Measurements from ENCODE around the gene MAP3K5.

MAP3K5 gene

DNA sequence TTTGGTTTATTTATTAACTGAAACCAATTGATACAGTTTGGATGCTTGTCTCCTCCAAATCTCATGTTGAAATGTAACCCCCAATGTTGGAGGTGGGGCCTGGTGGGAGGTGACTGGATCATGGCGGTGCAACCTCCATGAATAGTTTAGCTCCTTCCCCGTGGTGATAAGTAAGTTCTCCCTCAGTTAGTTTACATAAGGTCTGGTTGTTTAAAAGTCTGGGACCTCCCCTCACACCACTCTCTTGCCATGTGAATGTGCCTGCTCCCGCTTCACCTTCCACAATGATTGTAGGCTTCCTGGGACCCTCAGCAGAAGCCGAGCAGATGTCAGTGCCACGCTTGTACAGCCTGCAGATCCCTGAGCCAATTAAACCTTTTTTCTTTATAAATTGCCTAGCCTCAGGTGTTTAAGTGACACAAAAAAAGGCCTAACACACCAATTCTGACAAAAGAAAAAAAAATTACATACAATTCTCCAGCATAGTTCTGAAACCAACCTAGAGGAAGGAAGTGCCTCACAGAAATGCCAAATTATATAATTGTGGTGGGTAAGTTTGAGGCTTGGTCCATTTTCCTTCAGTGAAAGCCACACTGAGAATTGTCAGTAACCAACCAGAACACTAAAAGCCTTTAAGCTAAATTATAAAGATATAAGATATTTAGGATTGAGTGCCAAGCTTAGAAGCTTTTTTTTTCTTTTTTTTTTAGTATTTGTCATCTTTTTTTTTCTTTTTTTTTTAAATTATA is 257.1 kb downstream of the MAP3K5 start:
- DNase-seq = no peak

DNA sequence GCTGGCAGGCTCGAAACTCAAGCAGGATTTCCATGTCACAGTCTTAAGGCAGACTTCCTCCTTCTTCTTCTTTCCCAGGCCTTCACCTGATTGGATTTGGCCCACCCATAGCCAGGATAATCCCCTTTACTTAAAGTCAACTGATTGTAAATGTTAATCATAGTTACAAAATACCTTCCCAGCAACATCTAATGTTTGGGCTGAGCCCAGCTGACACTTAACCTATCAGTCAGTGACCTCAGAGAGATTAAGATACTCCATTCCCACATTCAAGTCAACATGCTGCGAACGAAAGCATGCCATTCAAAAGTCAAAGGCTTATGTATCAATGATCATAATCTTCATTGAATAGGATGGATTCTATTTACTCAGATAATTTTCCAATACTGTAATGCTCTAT is 258.0 kb downstream of the MAP3K5 start:
- DNase-seq = no peak

DNA sequence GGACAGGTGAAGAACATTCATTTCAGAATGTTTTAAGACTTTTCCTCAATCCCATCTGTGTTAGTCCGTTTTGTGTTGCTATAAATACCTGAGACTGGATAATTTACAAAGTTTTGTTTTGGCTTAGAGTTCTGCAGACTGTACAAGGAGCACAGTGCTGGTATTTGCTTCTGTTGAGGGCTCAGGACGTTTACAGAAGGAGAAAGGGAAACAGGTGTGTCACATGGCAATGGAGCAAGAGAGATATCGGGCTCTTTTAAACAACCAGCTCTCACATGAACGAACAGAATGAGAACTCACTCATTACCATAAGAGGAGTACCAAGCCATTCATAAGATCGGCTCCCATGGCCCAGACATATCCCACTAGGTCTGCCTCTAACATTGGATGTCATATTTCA is 258.8 kb downstream of the MAP3K5 start:
- no peak for DNase-seq

DNA sequence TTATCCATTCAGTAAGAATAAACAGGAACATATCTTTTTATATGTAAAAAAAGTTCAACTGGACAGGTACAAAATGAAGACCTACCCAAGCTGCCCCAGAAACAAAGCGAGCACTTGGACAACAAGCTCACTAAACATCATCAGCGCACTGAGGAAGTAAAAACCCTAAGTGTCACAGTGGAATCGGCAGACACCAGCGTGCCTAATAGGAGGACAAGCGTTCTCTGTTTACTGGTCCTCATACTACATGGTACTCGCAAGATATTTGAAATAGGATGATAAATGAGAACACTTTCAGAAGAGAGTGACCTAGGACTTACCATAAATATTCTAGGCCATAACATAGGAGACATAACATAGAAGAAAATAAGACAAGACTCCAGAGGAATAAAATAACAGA is 260.2 kb downstream of the MAP3K5 start:
- DNase-seq = no peak

DNA sequence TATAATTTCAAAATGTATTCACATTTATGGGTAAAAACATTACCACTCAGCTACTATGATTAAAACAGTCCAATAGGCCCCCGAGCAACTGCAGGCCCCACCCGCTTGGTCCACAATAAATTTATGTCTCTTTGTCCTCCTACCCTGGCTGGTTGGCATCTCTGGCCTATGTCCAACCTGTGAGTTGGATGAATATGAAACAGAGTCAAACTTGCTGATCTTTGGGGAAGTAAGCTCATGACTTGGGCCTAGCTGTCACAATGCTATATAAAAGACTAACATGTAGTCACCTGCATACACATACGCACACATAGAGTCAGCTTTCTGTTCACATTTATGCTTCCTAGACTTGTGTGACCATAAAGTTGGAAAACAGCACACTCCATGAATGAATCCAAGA is 262.6 kb downstream of the MAP3K5 start:
- no peak for DNase-seq

DNA sequence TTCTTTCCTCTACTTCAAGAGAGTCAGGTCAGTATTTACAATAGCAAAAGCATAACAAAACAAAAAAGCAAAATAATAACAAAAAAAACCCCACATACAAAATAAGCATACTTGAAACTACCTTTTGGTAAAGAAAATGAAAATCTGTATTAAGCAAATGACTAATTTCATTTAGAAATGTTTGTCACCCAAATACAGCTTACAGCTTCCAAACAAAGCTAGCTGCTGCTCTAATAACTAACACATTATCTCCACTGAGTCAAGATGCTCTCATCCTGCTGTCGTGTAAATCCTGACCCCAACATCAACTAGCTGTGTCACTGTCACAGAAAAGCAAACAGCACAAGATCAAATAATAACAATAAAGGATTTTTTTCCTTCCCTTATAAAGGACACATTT is 263.8 kb downstream of the MAP3K5 start:
- no peak for DNase-seq

DNA sequence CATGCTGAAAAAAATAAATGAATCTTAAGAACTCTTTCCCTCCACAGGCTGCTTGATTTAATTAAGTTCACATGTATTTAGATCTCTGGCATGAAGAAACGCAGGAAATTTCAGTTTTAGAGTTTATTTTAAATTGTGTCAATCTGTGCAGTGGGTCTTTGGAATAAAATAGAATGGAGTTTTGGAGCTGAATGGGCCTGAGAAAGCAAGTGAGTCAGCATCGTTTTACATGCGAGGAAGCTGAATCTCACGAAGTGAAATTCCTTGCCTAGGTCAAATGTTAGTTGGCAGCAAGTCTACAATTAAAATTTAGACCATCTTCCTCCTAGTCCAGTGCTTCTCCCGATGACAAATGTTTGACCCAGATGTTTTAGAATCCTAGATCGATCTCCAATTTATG is 264.4 kb downstream of the MAP3K5 start:
- DNase-seq = no peak

DNA sequence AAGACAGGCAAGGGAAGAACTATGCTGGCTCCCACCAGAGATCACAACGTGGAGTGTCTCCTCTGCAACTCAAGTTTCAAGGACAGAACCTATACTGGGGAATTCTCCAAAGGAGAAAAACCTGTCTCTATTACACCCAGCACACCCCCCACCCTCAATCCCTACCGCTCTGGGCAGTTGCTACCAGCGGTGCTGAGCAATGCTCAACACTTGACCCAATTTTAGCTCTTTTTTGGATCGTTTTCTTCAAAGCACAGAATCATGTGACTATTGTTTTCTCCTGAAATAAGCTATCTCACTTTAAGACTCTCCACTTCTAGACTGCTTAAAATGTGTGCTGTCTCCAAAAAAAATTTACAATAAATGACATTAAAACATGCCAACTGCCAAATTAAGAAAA is 265.3 kb downstream of the MAP3K5 start:
- DNase-seq = no peak

DNA sequence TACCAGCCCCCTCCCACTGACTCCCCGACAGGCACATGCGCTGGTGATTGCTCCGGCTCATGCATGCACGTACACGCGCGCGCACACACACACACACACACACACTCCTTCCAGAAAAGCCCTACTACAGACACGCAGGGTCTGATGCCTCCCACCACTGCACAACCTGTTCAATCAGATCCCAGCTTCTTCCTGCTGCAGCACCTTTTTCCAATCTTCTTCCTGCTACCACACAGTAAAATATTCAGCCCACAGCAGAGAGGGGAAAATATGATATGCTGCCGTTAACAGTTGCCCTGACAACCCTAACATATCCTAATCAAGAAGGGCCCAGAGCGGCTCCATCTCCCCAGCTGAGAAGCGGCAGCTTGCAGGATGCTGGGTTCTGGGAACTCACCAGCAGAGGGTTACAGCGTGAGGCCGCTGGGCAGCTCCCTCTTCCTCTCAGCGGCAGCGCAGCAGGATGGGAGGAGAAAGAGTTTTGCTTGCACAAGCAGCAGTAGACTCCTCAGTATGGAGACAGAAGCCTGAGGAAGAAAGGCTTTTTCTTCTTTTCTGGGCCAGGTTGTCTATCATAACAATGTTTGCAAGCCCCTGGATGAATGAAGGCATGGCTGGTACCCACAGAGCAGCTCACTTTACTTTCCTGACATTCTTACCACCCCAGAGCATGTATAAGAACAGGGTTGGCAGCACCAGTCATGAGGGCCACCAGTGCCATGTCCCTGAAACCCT is 265.9 kb downstream of the MAP3K5 start:
- DNase-seq = no peak

DNA sequence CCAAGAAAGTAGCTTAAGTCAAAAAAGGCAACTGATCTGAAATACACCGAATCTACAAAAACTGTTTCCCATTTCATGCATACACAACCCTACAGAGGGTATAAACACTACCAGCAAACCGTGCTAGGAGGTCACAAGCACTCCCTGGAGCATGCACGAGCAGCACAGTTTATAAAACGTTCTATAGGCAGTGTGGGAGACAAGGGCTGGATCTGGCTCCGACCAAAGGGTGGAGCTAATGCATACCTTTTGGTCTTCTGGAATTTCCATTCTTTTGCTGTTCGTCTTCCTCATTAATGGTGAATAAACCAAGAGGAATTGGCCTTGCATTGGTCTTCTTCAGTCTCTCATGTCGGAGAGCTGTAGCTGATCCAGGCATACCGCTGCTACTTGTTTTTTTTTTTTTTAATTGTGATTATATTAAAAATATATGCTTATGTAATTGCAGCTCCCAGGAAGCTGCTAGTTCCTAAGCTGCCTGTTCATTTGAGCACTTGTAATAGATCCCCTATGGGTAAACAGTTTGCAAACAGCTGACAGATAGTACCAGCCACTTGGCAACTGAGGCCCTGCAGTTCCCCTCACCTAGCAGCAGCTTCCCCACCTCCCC is 266.6 kb downstream of the MAP3K5 start:
- DNase-seq = no peak

DNA sequence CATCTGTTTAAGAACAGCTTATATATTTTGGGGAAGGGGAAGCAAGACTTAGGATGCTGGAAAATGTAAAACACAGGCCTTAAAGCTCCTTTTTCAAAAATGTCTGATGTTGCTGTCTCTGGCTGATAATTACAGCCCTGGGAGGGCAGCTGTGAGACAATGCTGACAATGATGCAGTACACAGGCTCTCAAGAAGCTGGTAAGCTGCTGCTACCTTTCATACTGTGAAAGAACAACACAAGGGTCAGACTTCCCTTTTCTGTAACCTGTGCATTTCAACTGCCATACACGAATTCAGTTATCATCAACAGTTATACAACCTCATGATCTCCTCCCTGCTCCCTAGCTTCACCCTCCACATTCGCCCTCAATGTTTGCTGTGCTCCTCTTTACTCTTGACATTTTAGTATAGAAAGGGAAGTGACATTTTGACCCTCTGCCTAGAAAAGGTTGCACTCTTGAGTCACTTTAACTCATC is 267.3 kb downstream of the MAP3K5 start:
- no peak for DNase-seq

DNA sequence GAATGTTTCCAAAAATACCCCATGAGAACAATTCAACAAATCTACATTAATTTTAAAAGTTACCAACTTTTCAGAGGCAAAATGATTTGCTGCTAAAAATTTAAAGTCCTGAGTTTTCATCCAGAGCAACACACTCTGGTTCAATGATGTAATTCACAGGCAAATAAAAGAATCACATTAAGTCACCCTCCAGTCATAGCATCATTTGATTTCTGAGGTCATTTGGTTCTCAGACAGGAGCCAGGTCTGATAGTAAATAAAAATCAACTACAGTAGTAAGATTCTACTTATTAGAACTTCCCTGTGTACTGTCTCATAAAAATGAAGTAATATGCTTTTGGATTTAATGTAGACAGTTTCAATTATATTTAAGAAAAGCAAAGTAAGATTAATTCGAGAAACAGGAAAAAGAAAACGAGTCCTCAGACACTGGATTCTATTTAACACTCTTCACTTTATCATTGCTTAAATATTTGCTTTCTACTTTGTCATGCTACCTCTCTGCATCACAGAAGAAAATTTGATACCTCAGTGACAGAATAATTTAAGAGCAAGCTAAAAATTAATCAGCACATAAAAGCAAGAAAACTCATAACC is 267.8 kb downstream of the MAP3K5 start:
- DNase-seq = no peak

DNA sequence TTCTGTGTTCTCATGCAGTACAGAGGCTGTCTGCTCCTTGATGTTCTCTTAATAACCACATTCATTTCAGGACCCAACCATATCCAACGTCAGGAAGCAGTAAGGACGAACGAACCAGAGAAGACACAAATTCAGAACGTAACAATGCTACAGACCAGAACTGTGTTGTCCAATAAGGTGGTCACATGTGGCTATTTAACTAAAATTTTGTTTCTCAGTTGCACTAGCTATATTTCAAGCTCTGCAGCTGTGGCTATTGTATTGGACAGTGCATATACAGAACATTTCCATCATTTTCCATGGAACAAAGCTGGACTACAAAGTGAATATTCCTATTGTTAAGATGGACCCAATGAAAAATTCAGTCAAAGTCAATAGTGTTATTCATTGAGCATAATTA is 269.1 kb downstream of the MAP3K5 start:
- DNase-seq = no peak

DNA sequence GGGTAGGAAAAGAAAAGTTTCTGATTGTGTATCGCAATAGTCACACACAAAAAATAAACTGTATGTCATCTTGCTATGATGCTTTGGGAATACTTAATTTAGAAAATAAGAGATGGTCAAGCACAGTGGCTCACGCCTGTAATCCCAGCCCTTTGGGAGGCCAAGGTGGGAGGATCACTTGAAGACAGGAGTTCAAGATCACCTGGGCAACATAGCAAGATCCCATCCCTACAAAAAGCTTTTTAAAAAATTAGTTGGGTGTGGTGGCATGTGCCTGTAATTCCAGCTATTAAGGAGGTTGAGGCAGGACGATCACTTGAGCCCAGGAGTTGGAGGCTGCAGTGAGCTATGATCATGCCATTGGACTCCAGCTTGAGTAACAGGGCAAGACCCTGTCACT is 269.6 kb downstream of the MAP3K5 start:
- no peak for DNase-seq

DNA sequence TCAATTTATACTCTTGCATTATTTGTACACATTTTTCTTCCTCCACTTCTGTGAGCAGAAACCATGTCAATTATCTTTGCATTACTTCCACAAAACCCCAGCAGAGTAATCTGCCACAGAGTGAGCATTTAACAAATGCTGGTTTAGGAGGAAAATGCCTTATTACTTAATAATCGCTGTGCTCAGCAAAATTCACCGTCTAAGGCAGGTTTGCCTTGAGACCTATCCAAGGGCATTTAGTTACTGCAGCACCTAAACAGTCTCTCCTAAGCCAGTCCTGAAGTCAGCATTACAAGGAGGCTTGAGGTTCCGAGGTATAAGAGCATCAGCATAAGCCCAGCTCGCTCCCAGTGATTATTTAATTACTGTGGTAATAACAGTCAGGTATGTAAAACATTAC is 270.4 kb downstream of the MAP3K5 start:
- no peak for DNase-seq

DNA sequence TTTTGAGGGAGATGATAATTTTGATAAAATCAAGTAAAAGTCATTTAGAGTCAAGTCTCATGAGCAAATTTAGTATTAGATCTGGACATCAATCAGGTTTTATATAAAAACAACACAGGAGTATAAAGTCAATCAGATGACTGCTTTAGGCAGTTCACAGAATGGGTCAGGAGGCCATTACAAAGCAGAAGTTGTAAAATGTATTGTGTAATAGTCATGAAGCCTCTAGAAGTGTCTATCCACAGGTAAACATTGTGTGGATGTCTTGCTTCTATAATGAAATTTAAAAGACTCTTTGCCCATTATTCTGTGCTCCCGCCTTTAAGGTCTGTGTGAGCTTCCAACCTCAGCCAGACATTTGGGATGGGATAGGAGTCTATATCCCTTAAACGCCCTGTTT is 270.9 kb downstream of the MAP3K5 start:
- no peak for DNase-seq

DNA sequence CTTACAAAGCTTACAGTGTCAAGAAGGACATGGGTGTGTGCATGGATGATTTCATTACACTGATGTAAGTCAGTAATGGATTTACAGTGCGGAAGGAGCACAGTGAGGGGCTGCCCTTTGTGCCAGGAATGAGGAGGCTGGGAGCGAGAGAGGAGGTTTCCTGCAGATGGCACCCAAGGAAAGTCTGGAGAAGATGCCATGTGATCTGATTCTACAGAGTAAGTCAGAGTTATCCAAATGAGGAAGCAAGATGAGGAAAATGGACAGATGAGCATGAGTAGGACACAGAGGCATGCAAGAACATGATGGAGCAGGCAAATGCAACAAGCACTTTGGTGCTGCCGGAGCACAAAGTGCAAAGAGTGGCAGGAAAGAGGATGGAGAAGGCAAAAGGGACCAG is 271.8 kb downstream of the MAP3K5 start:
- DNase-seq = no peak

DNA sequence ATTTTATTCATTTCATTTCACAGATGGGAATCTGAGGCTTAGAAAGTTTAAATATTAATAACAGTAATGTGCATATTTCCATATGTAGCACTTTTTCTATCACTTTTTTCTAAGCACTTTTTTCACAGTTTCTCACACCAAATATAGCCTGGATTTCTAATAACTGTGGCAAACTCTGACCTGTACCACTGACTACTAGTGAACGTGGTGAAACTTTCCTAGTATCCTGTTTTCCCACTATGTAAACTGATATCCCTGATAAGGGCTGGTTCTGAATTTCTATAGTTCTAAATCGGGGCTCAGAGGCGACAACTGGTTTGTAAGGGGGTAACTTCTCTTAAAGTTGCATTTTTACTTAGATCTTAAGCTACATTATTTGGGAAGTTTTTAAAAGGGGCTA is 274.7 kb downstream of the MAP3K5 start:
- DNase-seq = no peak

DNA sequence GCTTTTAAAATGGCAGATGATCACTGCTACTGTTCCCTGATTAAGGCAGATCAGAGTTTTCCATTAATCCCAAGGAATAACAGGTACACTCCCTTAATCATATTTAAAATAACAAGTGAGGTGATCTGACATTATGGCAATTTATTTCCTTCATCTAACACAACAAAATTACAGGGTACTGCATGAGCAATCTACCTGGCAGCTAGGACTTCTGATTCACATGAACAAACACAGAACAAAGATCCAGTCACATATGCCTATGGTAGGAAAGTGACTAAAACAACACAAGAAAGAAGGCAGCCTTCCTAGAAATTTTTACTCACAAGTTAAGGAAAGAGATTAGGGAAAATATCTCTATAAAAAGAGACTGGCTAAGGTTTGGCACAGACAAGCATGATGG is 275.3 kb downstream of the MAP3K5 start:
- no peak for DNase-seq

DNA sequence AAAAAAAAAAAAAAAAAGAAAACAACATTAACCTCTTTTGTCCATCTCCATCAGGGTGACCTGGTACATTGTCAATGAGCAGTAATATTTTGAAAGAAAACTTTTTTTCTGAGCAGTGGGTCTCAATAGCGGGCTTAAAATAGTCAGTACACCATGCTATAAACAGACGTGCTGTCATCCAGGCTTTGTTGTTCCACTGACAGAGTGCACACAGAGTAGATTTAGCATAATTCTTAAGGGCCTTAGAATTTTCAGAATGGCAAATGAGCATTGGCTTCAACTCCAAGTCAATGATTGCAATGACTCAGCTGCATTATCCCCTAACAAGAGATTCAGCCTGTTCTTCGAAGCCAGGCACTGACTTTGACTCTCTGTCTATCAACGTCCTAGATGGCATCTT is 277.7 kb downstream of the MAP3K5 start:
- DNase-seq = no peak

DNA sequence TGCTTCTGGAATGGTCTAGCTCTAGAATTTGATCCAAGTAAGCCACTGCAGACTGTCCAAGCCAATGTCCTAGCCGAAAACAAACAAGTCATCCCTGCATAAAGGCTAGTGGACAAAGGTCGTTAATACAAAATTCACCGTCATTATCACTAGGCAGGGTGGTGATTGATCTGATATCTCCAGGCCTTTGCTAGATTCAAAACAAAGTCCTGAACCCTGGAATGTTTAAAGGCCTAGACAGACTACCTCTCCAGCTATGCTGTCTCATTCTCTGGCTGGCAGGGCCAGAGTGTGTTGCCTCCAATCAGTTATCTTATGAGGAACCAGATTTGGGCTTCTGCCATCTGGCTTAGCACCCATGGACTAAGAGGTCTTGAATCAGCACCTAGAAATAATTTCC is 280.4 kb downstream of the MAP3K5 start:
- no peak for DNase-seq

DNA sequence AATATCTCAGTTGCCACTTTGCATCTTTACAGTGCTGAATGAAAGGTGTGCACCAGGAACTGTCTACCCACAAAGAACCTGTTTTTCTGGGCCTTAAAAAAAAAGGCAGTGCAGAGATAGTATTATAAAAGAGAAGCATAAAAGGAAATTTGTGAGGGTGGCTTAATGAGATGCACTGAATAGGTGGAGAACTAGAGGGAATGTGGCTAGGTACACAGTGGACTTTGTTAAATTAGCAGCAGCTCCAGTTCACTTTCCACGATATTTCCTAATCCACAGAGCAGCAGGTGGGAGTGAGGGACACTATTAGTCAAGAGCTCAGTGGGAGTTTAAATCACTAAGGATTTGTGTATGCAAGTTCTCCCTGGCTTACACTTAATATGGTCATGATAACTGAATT is 280.9 kb downstream of the MAP3K5 start:
- DNase-seq = no peak

DNA sequence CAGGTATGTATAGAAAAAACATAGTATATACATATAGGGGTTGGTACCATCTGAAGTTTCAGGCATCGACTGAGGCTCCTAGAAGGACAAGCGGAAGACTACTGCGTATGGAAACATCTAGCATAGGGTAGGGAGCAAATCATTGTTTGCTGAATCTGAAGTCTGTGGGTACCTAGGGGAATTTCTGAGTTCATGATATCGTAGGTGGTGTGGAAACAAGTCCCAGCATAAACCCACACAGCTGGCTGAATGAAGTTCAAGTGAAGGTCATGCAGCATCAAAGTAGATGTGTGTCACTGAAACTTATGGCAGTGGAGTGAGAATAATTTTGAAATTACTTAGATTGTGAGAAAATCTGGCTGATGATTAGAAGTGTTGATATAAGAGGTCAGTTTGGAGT is 281.5 kb downstream of the MAP3K5 start:
- DNase-seq = no peak

DNA sequence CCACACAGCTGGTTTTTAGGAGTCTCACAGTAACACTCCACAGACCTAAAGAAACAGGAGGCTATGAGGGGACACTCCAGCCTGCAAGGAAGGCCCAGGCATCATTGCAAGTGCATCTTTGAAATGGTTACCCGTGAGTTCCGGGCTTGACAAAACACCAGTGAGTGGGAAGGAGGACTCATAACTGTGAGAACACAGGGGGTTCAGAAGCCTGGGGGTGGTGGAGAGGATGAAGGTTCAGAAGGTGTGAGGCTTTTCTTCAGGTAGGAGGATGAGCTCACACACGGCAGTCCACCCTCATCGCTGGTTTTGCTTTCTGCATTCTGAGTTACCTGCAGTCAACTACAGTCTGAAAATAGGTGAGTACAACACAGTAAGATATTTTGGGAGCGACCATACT is 282.0 kb downstream of the MAP3K5 start:
- DNase-seq = no peak
